Testis (tissue), 3 donors: ENCODE data around the gene CLIP2. TPM values are rescaled to one million over a fixed set of nuclear protein-coding genes. Genes with fewer than 3 reads are reported as not detected.

Source experiments
- DNase-seq: peaks from one replicate; pipeline ENCODE4 v3.0.0-alpha.2; 2019
- H3K27ac ChIP-seq, 2 donors: fragments of 200-600 bp; sonication (generic); one replicate each; pipeline ENCODE4 v1.5.1; 2019
- H3K27me3 ChIP-seq: fragments of 200-600 bp; sonication (generic); one replicate; pipeline ENCODE4 v1.5.1; 2019
- H3K36me3 ChIP-seq: fragments of 200-600 bp; sonication (generic); one replicate; pipeline ENCODE4 v1.5.1; 2017; ENCODE audit warnings: low read depth; ENCODE audit errors: missing control alignments
- H3K4me1 ChIP-seq: fragments of 200-600 bp; sonication (generic); one replicate; pipeline ENCODE4 v1.5.1; 2019
- H3K4me3 ChIP-seq, 2 donors: fragments of 200-600 bp; sonication (generic); one replicate each; pipeline ENCODE4 v1.5.1; 2017 to 2019
- H3K9me3 ChIP-seq: fragments of 200-600 bp; sonication (generic); one replicate; pipeline ENCODE4 v1.5.1; 2017
- CTCF ChIP-seq, 3 experiments: fragments of 450-650 bp in 2 of 3; fragments of 200-600 bp in 1 of 3; sonication (generic) in 1 of 3; IDR thresholded peaks; one replicate each; pipeline ENCODE4 v1.5.1; 2016 to 2019; ENCODE audit warnings: antibody characterized with exemption in 3 of 3, mild to moderate bottlenecking in 2 of 3, moderate library complexity in 1 of 3
- POLR2A ChIP-seq: fragments of 450-650 bp; IDR thresholded peaks from one replicate; pipeline ENCODE4 v1.6.1; 2017; ENCODE audit warnings: antibody characterized with exemption, mild to moderate bottlenecking, moderate library complexity
- whole genome bisulfite sequencing, 2 donors: methylation state at CpG; one replicate each; pipeline ENCODE4 v1.1.5; 2018; 5-methylcytosine and 5-hydroxymethylcytosine counted together
- intact Hi-C: fragments of 100-400 bp; cut with DNase I; formaldehyde crosslinking; loops from one replicate; pipeline ENCODE4 v1.15.1; 2023; ENCODE audit warnings: low total_unique reads
- polyA plus RNA-seq: library from polyadenylated mRNA; stranded (reverse); fragments of 350-450 nt; fragmentation: Illumina TruSeq; extraction: RNeasy Lipid Tissue Mini Kit (QIAGEN cat#74804); gene quantifications from one replicate; pipeline ENCODE4 v1.2.3, GENCODE V29; 2014; ENCODE audit warnings: low read depth, low replicate concordance; ENCODE audit not compliant: insufficient read depth
- total RNA-seq, 2 donors: library from RNA; depleted of rRNA; stranded (reverse); fragments of >200 nt; gene quantifications; one replicate each; pipeline ENCODE4 v1.2.3, GENCODE V29; 2016

Gene CLIP2
- total and polyA plus RNA-seq, 3 donors from 2014 or later, result 8.5 to 19.8 (median 16.5) TPM

GRCh38 chr7:74365322-74366022 lies 76.3 kb downstream of the CLIP2 start:
- peak; percentile 88 for DNase-seq
- TF ChIP-seq POLR2A (no peak), CTCF (IDR thresholded peaks at IDR 0.05) (no peak)
- H3K27me3 ChIP-seq, result no peaks in the 10 kb centered on the region
- H3K4me3 ChIP-seq, result no peak overlapping the region
- H3K4me1 ChIP-seq, result no peaks in the 10 kb centered on the region
- no peaks in the 10 kb centered on the region for H3K36me3 ChIP-seq
- no peak overlapping the region for H3K27ac ChIP-seq
- intact Hi-C loops, result no loop called here
- WGBS, 2 donors, result 40 to 60% methylated on average over 4 to 10 of the region's 10 CpGs
- H3K9me3 ChIP-seq, result no peaks in the 10 kb centered on the region

GRCh38 chr7:74371381-74372341 lies 82.5 kb downstream of the CLIP2 start:
- no peaks in the 10 kb centered on the region for H3K9me3 ChIP-seq
- H3K36me3 ChIP-seq, result no peaks in the 10 kb centered on the region
- WGBS, 2 donors, result 29 to 46% methylated on average over 7 to 13 of the region's 13 CpGs
- intact Hi-C loops, result no loop called here
- H3K4me1 ChIP-seq, result peaks cover 4% of the 10 kb centered on the region
- H3K27ac ChIP-seq, result no peak overlapping the region
- H3K4me3 ChIP-seq, result no peak overlapping the region
- no peak for DNase-seq
- no peak for TF ChIP-seq CTCF (IDR thresholded peaks at IDR 0.05)
- TF ChIP-seq POLR2A, result no peak
- H3K27me3 ChIP-seq, result no peaks in the 10 kb centered on the region

GRCh38 chr7:74372511-74373111 lies 83.4 kb downstream of the CLIP2 start:
- H3K4me1 ChIP-seq, result peaks cover 4% of the 10 kb centered on the region
- peak; percentile 46 for DNase-seq
- H3K36me3 ChIP-seq, result no peaks in the 10 kb centered on the region
- intact Hi-C loops, result no loop called here
- no peaks in the 10 kb centered on the region for H3K9me3 ChIP-seq
- TF ChIP-seq CTCF (IDR thresholded peaks at IDR 0.05) (no peak), POLR2A (no peak)
- peak overlapping the region in 1 of 2 donors; percentile 41 for H3K27ac ChIP-seq
- no peak overlapping the region for H3K4me3 ChIP-seq
- H3K27me3 ChIP-seq, result no peaks in the 10 kb centered on the region
- WGBS, 2 donors, result 44 to 46% methylated on average over 24 to 28 of the region's 28 CpGs

GRCh38 chr7:74373536-74373935 lies 84.3 kb downstream of the CLIP2 start:
- H3K27me3 ChIP-seq, result no peaks in the 10 kb centered on the region
- H3K4me1 ChIP-seq, result peaks cover 4% of the 10 kb centered on the region
- intact Hi-C loops, result no loop called here
- H3K27ac ChIP-seq, result no peak overlapping the region
- no peaks in the 10 kb centered on the region for H3K36me3 ChIP-seq
- WGBS, 2 donors, result 77 to 86% methylated on average over 3 of the region's 3 CpGs
- no peak for TF ChIP-seq CTCF (IDR thresholded peaks at IDR 0.05)
- TF ChIP-seq POLR2A, result no peak
- H3K9me3 ChIP-seq, result no peaks in the 10 kb centered on the region
- no peak overlapping the region for H3K4me3 ChIP-seq
- DNase-seq, result no peak
